Measurements from ENCODE around the gene SNAI1. TPM values are rescaled to one million over a fixed set of nuclear protein-coding genes. Genes with fewer than 3 reads are reported as not detected.

Gene SNAI1
- total RNA-seq, 4 donors from 2014 or later = 8.2 to 14.1 (median 9.9) TPM

DNA sequence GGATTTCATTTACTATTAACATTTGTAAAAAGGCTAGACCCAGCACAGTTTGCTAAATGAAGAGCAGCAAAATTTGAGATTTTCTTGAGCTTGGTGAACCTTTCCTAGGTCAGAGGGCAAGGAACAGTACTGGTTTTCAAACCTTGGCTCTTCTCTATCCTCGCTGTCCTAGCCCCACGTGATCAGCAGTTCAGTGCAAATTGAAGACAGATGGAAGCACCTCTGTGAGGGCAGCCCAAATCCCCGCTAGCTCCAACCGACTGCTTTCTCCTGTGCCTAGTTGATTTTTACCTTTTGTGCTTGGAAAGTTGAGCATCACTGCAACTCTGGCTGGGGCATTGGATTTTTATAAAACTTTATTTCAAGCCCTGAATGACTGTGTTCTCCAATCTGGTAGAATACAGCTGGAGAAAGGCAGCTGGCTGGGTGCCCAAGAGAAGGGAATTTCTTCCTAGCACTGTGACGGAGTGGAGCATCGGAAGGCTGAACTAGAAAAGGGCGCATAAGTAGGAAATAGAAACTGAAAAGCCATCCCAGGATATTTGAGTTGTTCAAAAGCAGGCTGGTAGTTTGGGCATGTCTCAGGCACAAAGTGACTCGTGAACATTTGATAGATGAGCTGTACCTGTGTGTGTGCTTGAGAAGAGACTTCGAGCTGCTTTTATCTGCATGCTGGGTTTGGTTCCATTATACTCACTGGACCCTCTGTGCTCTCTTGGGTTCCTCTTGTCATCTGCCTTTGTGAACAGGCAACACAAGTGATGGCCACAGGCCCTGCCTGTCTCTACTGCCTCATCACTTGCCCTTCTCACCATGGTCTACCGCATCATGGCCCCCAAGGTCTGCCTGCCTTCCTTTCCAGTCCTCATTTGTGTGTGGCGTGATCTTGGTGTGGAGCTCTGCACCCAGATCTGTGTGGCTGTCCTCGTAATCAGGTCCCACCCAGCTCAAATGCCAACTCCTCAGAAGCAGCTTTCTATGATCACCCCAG is 44.3 kb upstream of the SNAI1 start:
- WGBS, 2 donors = 52 to 55% methylated on average over 12 of the region's 12 CpGs
- intact Hi-C loops (cut with DNase I) = no loop called here
- peaks cover 30 to 37% of the 10 kb centered on the region in 2 donors for H3K4me1 ChIP-seq
- no peaks in the 10 kb centered on the region for H3K9me3 ChIP-seq
- peak overlapping the region; percentile 37 to 98 (median 96) for H3K27ac ChIP-seq
- H3K4me3 ChIP-seq (replicated peaks in 1 of 3) = no peak overlapping the region
- H3K27me3 ChIP-seq = no peaks in the 10 kb centered on the region
- H3K36me3 ChIP-seq = peaks cover 4 to 18% of the 10 kb centered on the region in 2 donors
- no peak for TF ChIP-seq POLR2A (IDR thresholded peaks at IDR 0.05)
- TF ChIP-seq, protein P1, sequence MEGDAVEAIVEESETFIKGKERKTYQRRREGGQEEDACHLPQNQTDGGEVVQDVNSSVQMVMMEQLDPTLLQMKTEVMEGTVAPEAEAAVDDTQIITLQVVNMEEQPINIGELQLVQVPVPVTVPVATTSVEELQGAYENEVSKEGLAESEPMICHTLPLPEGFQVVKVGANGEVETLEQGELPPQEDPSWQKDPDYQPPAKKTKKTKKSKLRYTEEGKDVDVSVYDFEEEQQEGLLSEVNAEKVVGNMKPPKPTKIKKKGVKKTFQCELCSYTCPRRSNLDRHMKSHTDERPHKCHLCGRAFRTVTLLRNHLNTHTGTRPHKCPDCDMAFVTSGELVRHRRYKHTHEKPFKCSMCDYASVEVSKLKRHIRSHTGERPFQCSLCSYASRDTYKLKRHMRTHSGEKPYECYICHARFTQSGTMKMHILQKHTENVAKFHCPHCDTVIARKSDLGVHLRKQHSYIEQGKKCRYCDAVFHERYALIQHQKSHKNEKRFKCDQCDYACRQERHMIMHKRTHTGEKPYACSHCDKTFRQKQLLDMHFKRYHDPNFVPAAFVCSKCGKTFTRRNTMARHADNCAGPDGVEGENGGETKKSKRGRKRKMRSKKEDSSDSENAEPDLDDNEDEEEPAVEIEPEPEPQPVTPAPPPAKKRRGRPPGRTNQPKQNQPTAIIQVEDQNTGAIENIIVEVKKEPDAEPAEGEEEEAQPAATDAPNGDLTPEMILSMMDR (IDR thresholded peaks at IDR 0.05) = no peak
- DNase-seq = peak; percentile 64 to 71

DNA sequence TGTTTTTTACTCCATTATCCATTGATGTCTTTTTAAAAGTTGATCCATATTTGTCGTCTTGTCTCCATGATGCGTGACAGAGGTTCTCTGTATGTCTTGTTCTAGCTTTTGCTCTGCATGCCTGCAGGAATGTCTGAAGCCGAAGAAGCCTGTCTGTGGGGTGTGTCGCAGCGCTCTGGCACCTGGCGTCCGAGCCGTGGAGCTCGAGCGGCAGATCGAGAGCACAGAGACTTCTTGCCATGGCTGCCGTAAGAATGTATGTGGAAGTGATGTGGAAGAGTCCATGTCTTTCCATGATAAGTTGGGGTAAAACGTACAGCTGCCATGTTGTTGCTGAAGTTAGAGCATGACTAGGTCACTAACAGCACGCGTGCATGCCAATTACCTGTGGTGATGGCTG is 41.3 kb upstream of the SNAI1 start:
- WGBS, 2 donors = 96 to 97% methylated on average over 15 of the region's 15 CpGs
- TF ChIP-seq, protein P1 (IDR thresholded peaks at IDR 0.05) = no peak
- TF ChIP-seq POLR2A (IDR thresholded peaks at IDR 0.05) = no peak
- Histone ChIP-seq H3K36me3 (peaks cover 30% of the 10 kb centered on the region in 2 donors), H3K27me3 (no peaks in the 10 kb centered on the region), H3K9me3 (no peaks in the 10 kb centered on the region), H3K4me1 (peaks cover 23 to 29% of the 10 kb centered on the region in 2 donors), H3K4me3 (replicated peaks in 1 of 3) (no peak overlapping the region), H3K27ac (no peak overlapping the region)
- intact Hi-C loops (cut with DNase I) = no loop called here
- DNase-seq = no peak

DNA sequence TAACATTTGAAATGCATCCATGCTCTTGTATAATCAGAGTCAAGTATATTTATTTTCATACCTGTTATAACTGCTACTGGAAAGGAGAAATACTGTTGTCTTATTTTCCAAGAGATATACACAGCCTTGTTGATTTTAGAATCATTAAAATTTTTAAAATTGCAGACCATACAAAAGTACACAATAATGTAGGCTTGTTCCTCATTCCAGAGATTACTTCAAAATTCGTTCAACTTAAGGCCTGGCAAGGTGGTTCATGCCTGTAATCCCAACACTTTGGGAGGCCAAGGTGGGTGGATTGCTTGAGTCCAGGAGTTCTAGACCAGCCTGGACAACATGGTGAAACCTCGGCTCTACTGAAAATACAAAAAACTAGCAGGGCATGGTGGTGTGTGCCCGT is 40.5 kb upstream of the SNAI1 start:
- intact Hi-C loops (cut with DNase I) = no loop called here
- Histone ChIP-seq H3K4me3 (replicated peaks in 1 of 3) (no peak overlapping the region), H3K27me3 (no peaks in the 10 kb centered on the region), H3K4me1 (peaks cover 21 to 27% of the 10 kb centered on the region in 2 donors), H3K27ac (no peak overlapping the region), H3K9me3 (no peaks in the 10 kb centered on the region), H3K36me3 (peaks cover 37 to 39% of the 10 kb centered on the region in 2 donors)
- 80 to 83% methylated on average over 3 of the region's 3 CpGs for WGBS, 2 donors
- TF ChIP-seq POLR2A (IDR thresholded peaks at IDR 0.05) = no peak
- TF ChIP-seq, protein P1 (IDR thresholded peaks at IDR 0.05) = no peak
- DNase-seq = no peak

DNA sequence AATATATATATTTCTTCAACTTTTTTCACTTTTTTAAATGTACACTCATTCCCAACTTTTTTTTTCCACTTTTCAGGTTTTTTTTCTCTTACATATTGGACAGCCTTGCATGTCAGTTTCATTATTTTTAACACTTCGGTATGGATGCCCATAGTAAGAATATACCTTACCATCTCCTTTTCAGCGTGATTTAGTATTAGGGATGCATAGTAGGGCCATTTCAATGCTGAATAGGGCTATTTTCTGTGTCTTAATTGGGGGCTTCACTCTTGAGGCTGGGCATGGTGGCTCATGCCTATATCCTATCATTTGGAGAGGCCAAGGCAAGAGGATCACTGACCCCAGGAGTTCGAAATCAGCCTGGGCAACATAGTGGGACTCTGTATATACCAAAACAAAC is 39.8 kb upstream of the SNAI1 start:
- H3K4me1 ChIP-seq = peaks cover 15 to 20% of the 10 kb centered on the region in 2 donors
- no peak for DNase-seq
- peaks cover 40 to 41% of the 10 kb centered on the region in 2 donors for H3K36me3 ChIP-seq
- no peak overlapping the region for H3K27ac ChIP-seq
- no peaks in the 10 kb centered on the region for H3K9me3 ChIP-seq
- intact Hi-C loops (cut with DNase I) = no loop called here
- H3K27me3 ChIP-seq = no peaks in the 10 kb centered on the region
- 96 to 97% methylated on average over 3 of the region's 3 CpGs for WGBS, 2 donors
- no peak overlapping the region for H3K4me3 ChIP-seq (replicated peaks in 1 of 3)
- TF ChIP-seq, protein P1 (IDR thresholded peaks at IDR 0.05) = no peak
- TF ChIP-seq POLR2A (IDR thresholded peaks at IDR 0.05) = no peak

DNA sequence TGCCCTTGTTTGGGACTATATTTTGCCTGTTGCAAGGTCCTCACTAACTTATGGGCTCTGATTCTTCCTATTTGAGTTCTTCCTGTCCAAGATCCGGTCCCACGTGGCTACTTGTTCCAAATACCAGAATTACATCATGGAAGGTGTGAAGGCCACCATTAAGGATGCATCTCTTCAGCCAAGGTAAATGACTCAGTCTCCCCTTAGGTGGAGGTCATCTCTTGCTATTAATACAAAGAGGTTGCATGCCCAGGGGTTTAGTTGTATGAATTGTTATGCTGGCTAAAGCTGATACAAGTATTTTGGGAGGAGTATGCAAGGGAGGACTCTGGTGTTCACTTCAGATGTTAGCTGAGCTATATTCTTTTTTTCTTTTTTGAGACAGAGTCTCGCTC is 37.5 kb upstream of the SNAI1 start:
- no peak for TF ChIP-seq POLR2A (IDR thresholded peaks at IDR 0.05)
- TF ChIP-seq, protein P1 (IDR thresholded peaks at IDR 0.05) = no peak
- no peaks in the 10 kb centered on the region for H3K9me3 ChIP-seq
- peaks cover 59 to 62% of the 10 kb centered on the region in 2 donors for H3K36me3 ChIP-seq
- peaks cover 0 to 4% of the 10 kb centered on the region in 2 donors for H3K4me1 ChIP-seq
- H3K27me3 ChIP-seq = no peaks in the 10 kb centered on the region
- H3K27ac ChIP-seq = no peak overlapping the region
- no peak overlapping the region for H3K4me3 ChIP-seq (replicated peaks in 1 of 3)
- no peak for DNase-seq
- WGBS, 2 donors = 88% methylated on average over 3 of the region's 3 CpGs
- intact Hi-C loops (cut with DNase I) = no loop called here
